ENCODE results near the gene MAN1C1. TPM values are rescaled to one million over a fixed set of nuclear protein-coding genes. Genes with fewer than 3 reads are reported as not detected.

Gene MAN1C1
- total RNA-seq, 1 experiment from 2014 or later: 9.3 TPM

DNA sequence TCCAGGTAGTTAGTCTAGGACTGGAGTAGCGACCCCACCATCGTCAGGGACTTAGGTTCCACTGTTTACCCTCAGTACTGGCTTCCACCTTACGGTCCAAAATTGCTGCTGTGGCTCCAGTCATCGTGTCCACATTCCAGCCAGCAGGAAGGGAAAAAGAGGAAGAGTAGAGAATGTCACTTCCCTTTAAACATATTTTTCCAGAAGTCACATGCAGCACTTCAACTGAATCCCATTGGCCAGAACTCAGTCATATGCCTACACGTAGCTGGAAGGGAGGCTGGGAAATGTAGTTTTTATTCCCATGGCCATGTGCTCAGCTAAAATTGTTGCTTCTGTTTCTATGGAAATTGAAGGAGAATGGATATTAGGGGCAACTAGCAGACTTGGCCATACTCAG, 99.3 kb downstream of the MAN1C1 start:
- no peak overlapping the region for H3K27ac Mint-ChIP-seq

More for the DNA sequence above, 99.3 kb downstream of the MAN1C1 start:
- H2BK5ac ChIP-seq (ENCODE audit: insufficient read length, low read length): no peak overlapping the region
- no peak overlapping the region for H2BK20ac ChIP-seq (ENCODE audit: low read depth, low read length, poor library complexity, severe bottlenecking)
- H4K91ac ChIP-seq (ENCODE audit: insufficient read length, low read depth, low read length): no peak overlapping the region
- no peak overlapping the region for H3K4me2 ChIP-seq (ENCODE audit: insufficient read depth, insufficient read length, low read length)
- no peak overlapping the region for H2BK15ac ChIP-seq (ENCODE audit: low read depth, low read length)
- Mint-ChIP-seq H3K4me3 (no peak overlapping the region), H3K36me3 (ENCODE audit: insufficient read depth in 1 of 3, low read depth in 3 of 3) (no peaks in the 10 kb centered on the region), H3K27me3 (ENCODE audit: low read depth) (no peaks in the 10 kb centered on the region), H3K9me3 (no peaks in the 10 kb centered on the region), H3K4me1 (peaks cover 7 to 11% of the 10 kb centered on the region in 2 experiments)
- H3K4me1 ChIP-seq (ENCODE audit: insufficient read depth, low read length): no peaks in the 10 kb centered on the region
- H3K23me2 ChIP-seq (ENCODE audit: insufficient read length, low read depth, low read length, poor library complexity, severe bottlenecking): no peaks in the 10 kb centered on the region
- no peaks in the 10 kb centered on the region for H3K9me3 ChIP-seq (ENCODE audit: control insufficient read depth, low read depth, low read length)
- H2AFZ ChIP-seq (ENCODE audit: low read length): no peak overlapping the region
- H3K14ac ChIP-seq (ENCODE audit: insufficient read depth, low read length): no peak overlapping the region
- no peak overlapping the region for H3K27ac ChIP-seq (ENCODE audit: insufficient read length, low read depth, low read length)
- no peak overlapping the region for H3K9ac ChIP-seq (ENCODE audit: extremely low read depth, insufficient read length, low read length)
- H3K4ac ChIP-seq (ENCODE audit: low read depth, low read length): no peak overlapping the region
- no peak overlapping the region for H4K8ac ChIP-seq (replicated peaks; ENCODE audit: insufficient read length, low read depth, low read length)
- no peak overlapping the region for H3K18ac ChIP-seq (ENCODE audit: insufficient read length, low read depth, low read length)
- no peaks in the 10 kb centered on the region for H3K79me1 ChIP-seq (ENCODE audit: insufficient read depth, low read depth, low read length, poor library complexity, severe bottlenecking)
- no peak for DNase-seq
- no peak overlapping the region for H3T11ph ChIP-seq (ENCODE audit: low read length)
- no peaks in the 10 kb centered on the region for H3K79me2 ChIP-seq (ENCODE audit: insufficient read depth, low read length)
- no peaks in the 10 kb centered on the region for H4K20me1 ChIP-seq (ENCODE audit: control insufficient read depth, insufficient read depth, insufficient read length)
- H4K5ac ChIP-seq (ENCODE audit: insufficient read length, low read depth, low read length): no peak overlapping the region
- TF ChIP-seq, protein P1, sequence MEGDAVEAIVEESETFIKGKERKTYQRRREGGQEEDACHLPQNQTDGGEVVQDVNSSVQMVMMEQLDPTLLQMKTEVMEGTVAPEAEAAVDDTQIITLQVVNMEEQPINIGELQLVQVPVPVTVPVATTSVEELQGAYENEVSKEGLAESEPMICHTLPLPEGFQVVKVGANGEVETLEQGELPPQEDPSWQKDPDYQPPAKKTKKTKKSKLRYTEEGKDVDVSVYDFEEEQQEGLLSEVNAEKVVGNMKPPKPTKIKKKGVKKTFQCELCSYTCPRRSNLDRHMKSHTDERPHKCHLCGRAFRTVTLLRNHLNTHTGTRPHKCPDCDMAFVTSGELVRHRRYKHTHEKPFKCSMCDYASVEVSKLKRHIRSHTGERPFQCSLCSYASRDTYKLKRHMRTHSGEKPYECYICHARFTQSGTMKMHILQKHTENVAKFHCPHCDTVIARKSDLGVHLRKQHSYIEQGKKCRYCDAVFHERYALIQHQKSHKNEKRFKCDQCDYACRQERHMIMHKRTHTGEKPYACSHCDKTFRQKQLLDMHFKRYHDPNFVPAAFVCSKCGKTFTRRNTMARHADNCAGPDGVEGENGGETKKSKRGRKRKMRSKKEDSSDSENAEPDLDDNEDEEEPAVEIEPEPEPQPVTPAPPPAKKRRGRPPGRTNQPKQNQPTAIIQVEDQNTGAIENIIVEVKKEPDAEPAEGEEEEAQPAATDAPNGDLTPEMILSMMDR (conservative IDR thresholded peaks at IDR 0.05): no peak
- H2AK5ac ChIP-seq (ENCODE audit: insufficient read length, low read length): no peak overlapping the region
- no peak overlapping the region for H2BK12ac ChIP-seq (ENCODE audit: insufficient read length, low read depth, low read length)
- no peak overlapping the region for H3K23ac ChIP-seq (ENCODE audit: insufficient read length, low read depth, low read length)
- no peaks in the 10 kb centered on the region for H3K27me3 ChIP-seq (ENCODE audit: insufficient read depth, low read length)
- no peak overlapping the region for H2BK120ac ChIP-seq (ENCODE audit: low read depth, low read length, poor library complexity, severe bottlenecking)
- no CpG with 5 or more reads among the region's 5 CpGs for WGBS (ENCODE audit: extremely low coverage, insufficient read length, low lambda C conversion rate)
- H3K56ac ChIP-seq (ENCODE audit: insufficient read length, low read depth, low read length): no peak overlapping the region
